ENCODE measurements around the gene NFKBIB. TPM values are rescaled to one million over a fixed set of nuclear protein-coding genes. Genes with fewer than 3 reads are reported as not detected.

NFKBIB gene
- total RNA-seq, 1 experiment from 2014 or later: 45.4 TPM

DNA sequence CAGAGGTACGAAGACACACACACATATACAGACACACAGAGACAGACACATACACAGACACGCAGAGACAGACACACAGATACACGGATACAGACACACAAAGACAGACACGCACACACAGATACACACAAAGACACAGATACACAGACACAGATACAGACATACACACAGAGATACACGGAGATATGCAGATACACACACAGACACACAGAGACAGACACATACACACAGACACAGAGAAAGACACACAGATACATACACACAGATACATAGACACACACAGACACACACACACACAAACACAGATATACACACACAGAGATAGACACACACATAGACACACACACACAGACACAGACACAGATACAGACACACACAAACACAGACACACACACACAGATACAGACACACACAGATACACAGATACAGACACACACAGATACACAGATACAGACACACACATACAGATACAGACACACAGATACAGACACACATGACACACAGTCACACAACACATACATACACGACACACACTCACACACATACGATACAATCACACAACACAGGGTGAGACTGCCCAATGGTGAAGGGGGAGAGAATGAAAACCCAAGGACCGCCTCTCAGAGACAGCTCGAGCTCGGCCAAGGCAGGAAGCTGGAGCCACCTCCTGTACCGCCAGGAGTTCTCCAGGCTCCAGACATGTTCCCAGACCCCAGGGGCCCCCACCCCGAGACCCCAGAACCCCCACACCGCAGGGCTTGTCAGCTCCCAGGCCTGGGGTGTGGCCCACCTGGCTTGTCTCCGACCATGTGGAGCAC lies 21.0 kb downstream of the NFKBIB start:
- DNase-seq (ENCODE audit: unreplicated experiment): no peak
- ChIA-PET CTCF (interaction anchor here (1.7 kb wide), 1 partner anchor 14 kb away, joined by 10 read pairs; no protein-coding TSS in a partner anchor), POLR2A (no interaction called here)
- Mint-ChIP-seq H3K27me3 (ENCODE audit: insufficient read depth, unreplicated experiment) (no peaks in the 10 kb centered on the region), H3K27ac (ENCODE audit: low read depth, unreplicated experiment) (no peak overlapping the region), H3K9me3 (ENCODE audit: unreplicated experiment) (no peaks in the 10 kb centered on the region), H3K36me3 (ENCODE audit: insufficient read depth, unreplicated experiment) (peaks cover 20% of the 10 kb centered on the region), H3K4me3 (ENCODE audit: unreplicated experiment) (no peak overlapping the region), H3K4me1 (ENCODE audit: insufficient read depth, unreplicated experiment) (no peaks in the 10 kb centered on the region)
- TF ChIP-seq CTCF (IDR thresholded peaks at IDR 0.05; ENCODE audit: unreplicated experiment): no peak
- no TSS peak for BruUV-seq (replicated peaks)
- intact Hi-C loops (cut with micrococcal nuclease): no loop called here

GRCh38 chr19:38921420-38922274 lies 21.9 kb downstream of the NFKBIB start:
- DNase-seq (ENCODE audit: unreplicated experiment): no peak

GRCh38 chr19:38922482-38922881 lies 22.7 kb downstream of the NFKBIB start:
- H3K36me3 Mint-ChIP-seq (ENCODE audit: insufficient read depth, unreplicated experiment): peaks cover 26% of the 10 kb centered on the region
- ChIA-PET CTCF (no interaction called here), POLR2A (interaction anchor here (1.0 kb wide), 1 partner anchor 22 kb away, joined by 4 read pairs; the partner anchor contains the start of gene NFKBIB)
- no peaks in the 10 kb centered on the region for H3K9me3 Mint-ChIP-seq (ENCODE audit: unreplicated experiment)
- H3K4me1 Mint-ChIP-seq (ENCODE audit: insufficient read depth, unreplicated experiment): no peaks in the 10 kb centered on the region
- intact Hi-C loops (cut with micrococcal nuclease): no loop called here
- TF ChIP-seq CTCF (IDR thresholded peaks at IDR 0.05; ENCODE audit: unreplicated experiment): no peak
- no peak overlapping the region for H3K4me3 Mint-ChIP-seq (ENCODE audit: unreplicated experiment)
- no peak for DNase-seq (ENCODE audit: unreplicated experiment)
- no peaks in the 10 kb centered on the region for H3K27me3 Mint-ChIP-seq (ENCODE audit: insufficient read depth, unreplicated experiment)
- no TSS peak for BruUV-seq (replicated peaks)
- no peak overlapping the region for H3K27ac Mint-ChIP-seq (ENCODE audit: low read depth, unreplicated experiment)

More at GRCh38 chr19:38921420-38922274, 21.9 kb downstream of the NFKBIB start:
- H3K27me3 Mint-ChIP-seq (ENCODE audit: insufficient read depth, unreplicated experiment): no peaks in the 10 kb centered on the region
- peaks cover 20% of the 10 kb centered on the region for H3K36me3 Mint-ChIP-seq (ENCODE audit: insufficient read depth, unreplicated experiment)
- no TSS peak for BruUV-seq (replicated peaks)
- H3K9me3 Mint-ChIP-seq (ENCODE audit: unreplicated experiment): no peaks in the 10 kb centered on the region
- H3K27ac Mint-ChIP-seq (ENCODE audit: low read depth, unreplicated experiment): no peak overlapping the region
- ChIA-PET CTCF (no interaction called here), POLR2A (interaction anchor here (1.0 kb wide), 1 partner anchor 21 kb away, joined by 4 read pairs; the partner anchor contains the start of gene NFKBIB)
- intact Hi-C loops (cut with micrococcal nuclease): no loop called here
- TF ChIP-seq CTCF (IDR thresholded peaks at IDR 0.05; ENCODE audit: unreplicated experiment): no peak
- no peak overlapping the region for H3K4me3 Mint-ChIP-seq (ENCODE audit: unreplicated experiment)
- no peaks in the 10 kb centered on the region for H3K4me1 Mint-ChIP-seq (ENCODE audit: insufficient read depth, unreplicated experiment)

DNA sequence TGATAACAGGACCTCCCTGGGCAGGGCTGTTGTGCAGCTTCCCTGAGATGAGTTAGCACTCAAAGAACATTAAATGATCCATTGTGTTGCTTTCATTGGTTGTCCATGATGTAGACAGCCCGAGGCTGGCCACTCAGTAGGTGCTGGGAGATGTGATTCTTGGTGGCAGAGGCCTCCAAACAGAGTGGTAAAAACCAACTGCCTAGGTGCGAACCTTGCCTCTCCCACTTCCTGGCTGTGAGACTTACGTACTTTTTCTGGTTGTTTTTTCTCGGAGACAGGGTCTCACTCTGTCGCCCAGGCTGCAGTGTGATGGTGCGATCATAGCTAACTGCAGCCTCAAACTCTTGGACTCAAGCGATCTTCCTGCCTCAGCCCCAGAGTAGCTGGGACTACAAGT lies 24.6 kb downstream of the NFKBIB start:
- Mint-ChIP-seq H3K4me3 (ENCODE audit: unreplicated experiment) (no peak overlapping the region), H3K9me3 (ENCODE audit: unreplicated experiment) (no peaks in the 10 kb centered on the region), H3K27ac (ENCODE audit: low read depth, unreplicated experiment) (no peak overlapping the region), H3K36me3 (ENCODE audit: insufficient read depth, unreplicated experiment) (peaks cover 26% of the 10 kb centered on the region), H3K4me1 (ENCODE audit: insufficient read depth, unreplicated experiment) (peaks cover 6% of the 10 kb centered on the region), H3K27me3 (ENCODE audit: insufficient read depth, unreplicated experiment) (no peaks in the 10 kb centered on the region)
- BruUV-seq (replicated peaks): no TSS peak
- no peak for TF ChIP-seq CTCF (IDR thresholded peaks at IDR 0.05; ENCODE audit: unreplicated experiment)
- intact Hi-C loops (cut with micrococcal nuclease): no loop called here
- ChIA-PET POLR2A (no interaction called here), CTCF (interaction anchor here (0.8 kb wide), 1 partner anchor 158 kb away, joined by 3 read pairs; no protein-coding TSS in a partner anchor)
- no peak for DNase-seq (ENCODE audit: unreplicated experiment)

Data from MCF 10A (cell line).